Placental epithelial cell (primary cell): ENCODE measurements around the gene CC2D1B. TPM values are rescaled to one million over a fixed set of nuclear protein-coding genes. Genes with fewer than 3 reads are reported as not detected.

Experiments
- total RNA-seq: library from RNA; depleted of rRNA; stranded (reverse); fragments of >200 nt; gene quantifications from 2 replicates; pipeline ENCODE4 v1.2.3, GENCODE V29; 2012

The CC2D1B gene
- 37.5 and 38.9 TPM in 2 replicates for total RNA-seq

GRCh38 chr1:52365746-52366516 lies at the start of gene CC2D1B:
Gene CC2D1B (minus strand): TSS chr1:52366205. CDS start chr1:52364620, 1,585 bp downstream.

GRCh38 chr1:52404116-52404974 lies 38.3 kb upstream of the CC2D1B start, which contains the start of the genes ORC1 and PRPF38A:
Gene ORC1 (minus strand): TSS chr1:52404423. CDS start chr1:52402223, 2,200 bp downstream.
Gene PRPF38A (plus strand): TSS chr1:52404602. CDS start chr1:52404750, 148 bp downstream.

Other genes starting within 250 kb of the CC2D1B start
- gene ZFYVE9, start 224.1 kb downstream of the CC2D1B start, total RNA-seq = 29.6 and 30.6 TPM in 2 replicates
- 2.6 and 3.9 TPM in 2 replicates for gene ORC1, start 38.2 kb upstream of the CC2D1B start, total RNA-seq
- gene PRPF38A, start 38.4 kb upstream of the CC2D1B start, total RNA-seq = 8.6 and 14.4 TPM in 2 replicates
- gene TUT4, start 186.9 kb upstream of the CC2D1B start, total RNA-seq = 42.1 and 69.1 TPM in 2 replicates
- 91.3 and 194 TPM in 2 replicates for gene GPX7, start 236.2 kb upstream of the CC2D1B start, total RNA-seq